ENCODE data around the gene IFNA4. TPM values are rescaled to one million over a fixed set of nuclear protein-coding genes. Genes with fewer than 3 reads are reported as not detected.

IFNA4 gene
- total and polyA plus RNA-seq, 8 donors, result not detected

Other genes with a start within 250 kb of the IFNA4 start
- gene HACD4, start 155.9 kb downstream of the IFNA4 start, total RNA-seq, result 1 to 10 TPM in 1 of 6 donors, under 1 TPM in 5; 0.09 to 1.7 (median 0.24) TPM
- gene HACD4, start 155.9 kb downstream of the IFNA4 start, polyA plus RNA-seq, result under 1 TPM; 0.23 to 0.33 TPM
- gene IFNB1, start 109.6 kb downstream of the IFNA4 start, total RNA-seq, result not detected
- gene IFNB1, start 109.6 kb downstream of the IFNA4 start, polyA plus RNA-seq, result not detected
- not detected for gene IFNW1, start 45.8 kb downstream of the IFNA4 start, total RNA-seq
- not detected for gene IFNW1, start 45.8 kb downstream of the IFNA4 start, polyA plus RNA-seq
- gene IFNA21, start 20.9 kb downstream of the IFNA4 start, total RNA-seq, result not detected
- gene IFNA21, start 20.9 kb downstream of the IFNA4 start, polyA plus RNA-seq, result not detected
- gene IFNA7, start 14.6 kb upstream of the IFNA4 start, total RNA-seq, result not detected
- not detected for gene IFNA7, start 14.6 kb upstream of the IFNA4 start, polyA plus RNA-seq
- gene IFNA10, start 19.6 kb upstream of the IFNA4 start, total RNA-seq, result not detected
- not detected for gene IFNA10, start 19.6 kb upstream of the IFNA4 start, polyA plus RNA-seq
- gene IFNA16, start 29.7 kb upstream of the IFNA4 start, total RNA-seq, result not detected
- not detected for gene IFNA16, start 29.7 kb upstream of the IFNA4 start, polyA plus RNA-seq
- gene IFNA17, start 40.6 kb upstream of the IFNA4 start, total RNA-seq, result not detected
- gene IFNA17, start 40.6 kb upstream of the IFNA4 start, polyA plus RNA-seq, result not detected
- gene IFNA14, start 52.4 kb upstream of the IFNA4 start, total RNA-seq, result not detected
- not detected for gene IFNA14, start 52.4 kb upstream of the IFNA4 start, polyA plus RNA-seq
- gene IFNA5, start 117.7 kb upstream of the IFNA4 start, total RNA-seq, result not detected
- gene IFNA5, start 117.7 kb upstream of the IFNA4 start, polyA plus RNA-seq, result not detected
- gene KLHL9, start 147.8 kb upstream of the IFNA4 start, total RNA-seq, result 10 to 100 TPM in 2 of 6 donors, 1 to 10 TPM in 4; 5.4 to 14.8 (median 7.3) TPM
- 1 to 10 TPM; 3.2 to 7.8 TPM for gene KLHL9, start 147.8 kb upstream of the IFNA4 start, polyA plus RNA-seq
- gene IFNA6, start 163.3 kb upstream of the IFNA4 start, total RNA-seq, result not detected
- not detected for gene IFNA6, start 163.3 kb upstream of the IFNA4 start, polyA plus RNA-seq
- gene IFNA13, start 180.5 kb upstream of the IFNA4 start, total RNA-seq, result not detected
- under 1 TPM in 1 of 2 donors, not detected in 1; 0.07 TPM for gene IFNA13, start 180.5 kb upstream of the IFNA4 start, polyA plus RNA-seq
- not detected for gene IFNA2, start 197.8 kb upstream of the IFNA4 start, total RNA-seq
- not detected for gene IFNA2, start 197.8 kb upstream of the IFNA4 start, polyA plus RNA-seq
- gene IFNA8, start 221.5 kb upstream of the IFNA4 start, total RNA-seq, result not detected
- gene IFNA8, start 221.5 kb upstream of the IFNA4 start, polyA plus RNA-seq, result not detected